Loucy (cell line): ENCODE measurements around the gene CD300A.

Source experiments
- EZH2phosphoT487 ChIP-seq: fragments of 200-600 bp; IDR thresholded peaks from 2 replicates; pipeline ENCODE4 v1.6.1; 2018; ENCODE audit warnings: antibody characterized with exemption, mild to moderate bottlenecking, moderate library complexity, borderline replicate concordance
- TF ChIP-seq, protein P1 (sequence below): fragments of 200-600 bp; sonication (generic); conservative IDR thresholded peaks from 2 replicates; pipeline ENCODE4 v1.5.1; 2014; ENCODE audit warnings: mild to moderate bottlenecking, antibody characterized with exemption, low read length

GRCh38 chr17:74528491-74529199 lies 62.2 kb downstream of the CD300A start:
- TF ChIP-seq, protein P1, sequence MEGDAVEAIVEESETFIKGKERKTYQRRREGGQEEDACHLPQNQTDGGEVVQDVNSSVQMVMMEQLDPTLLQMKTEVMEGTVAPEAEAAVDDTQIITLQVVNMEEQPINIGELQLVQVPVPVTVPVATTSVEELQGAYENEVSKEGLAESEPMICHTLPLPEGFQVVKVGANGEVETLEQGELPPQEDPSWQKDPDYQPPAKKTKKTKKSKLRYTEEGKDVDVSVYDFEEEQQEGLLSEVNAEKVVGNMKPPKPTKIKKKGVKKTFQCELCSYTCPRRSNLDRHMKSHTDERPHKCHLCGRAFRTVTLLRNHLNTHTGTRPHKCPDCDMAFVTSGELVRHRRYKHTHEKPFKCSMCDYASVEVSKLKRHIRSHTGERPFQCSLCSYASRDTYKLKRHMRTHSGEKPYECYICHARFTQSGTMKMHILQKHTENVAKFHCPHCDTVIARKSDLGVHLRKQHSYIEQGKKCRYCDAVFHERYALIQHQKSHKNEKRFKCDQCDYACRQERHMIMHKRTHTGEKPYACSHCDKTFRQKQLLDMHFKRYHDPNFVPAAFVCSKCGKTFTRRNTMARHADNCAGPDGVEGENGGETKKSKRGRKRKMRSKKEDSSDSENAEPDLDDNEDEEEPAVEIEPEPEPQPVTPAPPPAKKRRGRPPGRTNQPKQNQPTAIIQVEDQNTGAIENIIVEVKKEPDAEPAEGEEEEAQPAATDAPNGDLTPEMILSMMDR: no peak
- TF ChIP-seq EZH2phosphoT487: no peak
